ENCODE measurements around the gene HCAR2.
"Not testable (repeated sequence)": the region's sequence is repeated elsewhere in the genome, so short reads cannot be mapped to it uniquely, and the experiment has no call there.

HCAR2 gene

GRCh38 chr12:122686538-122686937 lies 16.6 kb downstream of the HCAR2 start:
- H3K4me3 ChIP-seq (ENCODE audit: low read length, poor library complexity, severe bottlenecking) = no peak overlapping the region
- H3K79me2 ChIP-seq (ENCODE audit: insufficient read depth, low read length) = no peaks in the 10 kb centered on the region
- no peaks in the 10 kb centered on the region for H3K9me3 ChIP-seq (ENCODE audit: insufficient read depth, low read depth, low read length)
- H3F3A ChIP-seq (ENCODE audit: low read depth) = no peaks in the 10 kb centered on the region
- no peaks in the 10 kb centered on the region for H3K36me3 ChIP-seq (ENCODE audit: insufficient read depth, low read length)
- TF ChIP-seq EZH2phosphoT487 (IDR thresholded peaks at IDR 0.05; ENCODE audit: borderline replicate concordance) = no peak
- TF ChIP-seq CTCF (conservative IDR thresholded peaks at IDR 0.05; ENCODE audit: low read length) = no peak
- H3K9me2 ChIP-seq (replicated peaks; ENCODE audit: low read depth, low read length) = no peaks in the 10 kb centered on the region
- no peaks in the 10 kb centered on the region for H3K27me3 ChIP-seq (ENCODE audit: insufficient read depth, low read length, poor library complexity, severe bottlenecking)
- no peaks in the 10 kb centered on the region for H3K4me1 ChIP-seq (ENCODE audit: insufficient read depth, low read length, poor library complexity, severe bottlenecking)
- no peak overlapping the region for H3K9ac ChIP-seq (ENCODE audit: low read depth, low read length, poor library complexity, severe bottlenecking)
- no peak overlapping the region for H3K4me2 ChIP-seq (ENCODE audit: low read depth, low read length, poor library complexity, severe bottlenecking)
- H4K20me1 ChIP-seq (ENCODE audit: insufficient read depth, low read length, poor library complexity, severe bottlenecking) = no peaks in the 10 kb centered on the region
- no peak overlapping the region for H2AFZ ChIP-seq (ENCODE audit: low read length)

GRCh38 chr12:122684297-122684813 lies 18.8 kb downstream of the HCAR2 start:
- H3K4me1 ChIP-seq (ENCODE audit: insufficient read depth, low read length, poor library complexity, severe bottlenecking) = no peaks in the 10 kb centered on the region
- no peak overlapping the region for H3K4me3 ChIP-seq (ENCODE audit: low read length, poor library complexity, severe bottlenecking)
- no peak overlapping the region for H2AFZ ChIP-seq (ENCODE audit: low read length)
- no peaks in the 10 kb centered on the region for H3K36me3 ChIP-seq (ENCODE audit: insufficient read depth, low read length)
- TF ChIP-seq CTCF (conservative IDR thresholded peaks at IDR 0.05; ENCODE audit: low read length) (no peak), EZH2phosphoT487 (IDR thresholded peaks at IDR 0.05; ENCODE audit: borderline replicate concordance) (no peak)
- H3F3A ChIP-seq (ENCODE audit: low read depth) = no peaks in the 10 kb centered on the region
- H3K4me2 ChIP-seq (ENCODE audit: low read depth, low read length, poor library complexity, severe bottlenecking) = no peak overlapping the region
- no peaks in the 10 kb centered on the region for H3K27me3 ChIP-seq (ENCODE audit: insufficient read depth, low read length, poor library complexity, severe bottlenecking)
- H4K20me1 ChIP-seq (ENCODE audit: insufficient read depth, low read length, poor library complexity, severe bottlenecking) = no peaks in the 10 kb centered on the region
- no peaks in the 10 kb centered on the region for H3K79me2 ChIP-seq (ENCODE audit: insufficient read depth, low read length)
- no peaks in the 10 kb centered on the region for H3K9me2 ChIP-seq (replicated peaks; ENCODE audit: low read depth, low read length)
- no peaks in the 10 kb centered on the region for H3K9me3 ChIP-seq (ENCODE audit: insufficient read depth, low read depth, low read length)
- H3K9ac ChIP-seq (ENCODE audit: low read depth, low read length, poor library complexity, severe bottlenecking) = no peak overlapping the region

GRCh38 chr12:122681814-122682213 lies 21.3 kb downstream of the HCAR2 start:
- no peak overlapping the region for H3K4me3 ChIP-seq (ENCODE audit: low read length, poor library complexity, severe bottlenecking)
- H3F3A ChIP-seq (ENCODE audit: low read depth) = no peaks in the 10 kb centered on the region
- H3K9ac ChIP-seq (ENCODE audit: low read depth, low read length, poor library complexity, severe bottlenecking) = no peak overlapping the region
- no peaks in the 10 kb centered on the region for H3K9me2 ChIP-seq (replicated peaks; ENCODE audit: low read depth, low read length)
- H2AFZ ChIP-seq (ENCODE audit: low read length) = no peak overlapping the region
- no peaks in the 10 kb centered on the region for H3K36me3 ChIP-seq (ENCODE audit: insufficient read depth, low read length)
- no peaks in the 10 kb centered on the region for H3K9me3 ChIP-seq (ENCODE audit: insufficient read depth, low read depth, low read length)
- no peaks in the 10 kb centered on the region for H3K79me2 ChIP-seq (ENCODE audit: insufficient read depth, low read length)
- no peaks in the 10 kb centered on the region for H3K4me1 ChIP-seq (ENCODE audit: insufficient read depth, low read length, poor library complexity, severe bottlenecking)
- no peak overlapping the region for H3K4me2 ChIP-seq (ENCODE audit: low read depth, low read length, poor library complexity, severe bottlenecking)
- H3K27me3 ChIP-seq (ENCODE audit: insufficient read depth, low read length, poor library complexity, severe bottlenecking) = no peaks in the 10 kb centered on the region
- no peak for TF ChIP-seq EZH2phosphoT487 (IDR thresholded peaks at IDR 0.05; ENCODE audit: borderline replicate concordance)
- TF ChIP-seq CTCF (conservative IDR thresholded peaks at IDR 0.05; ENCODE audit: low read length) = no peak
- H4K20me1 ChIP-seq (ENCODE audit: insufficient read depth, low read length, poor library complexity, severe bottlenecking) = no peaks in the 10 kb centered on the region

- not testable (repeated sequence) for H3K27me3 ChIP-seq (ENCODE audit: insufficient read depth, low read length, poor library complexity, severe bottlenecking); H3K79me2 ChIP-seq (ENCODE audit: insufficient read depth, low read length); H3K36me3 ChIP-seq (ENCODE audit: insufficient read depth, low read length); H3F3A ChIP-seq (ENCODE audit: low read depth); H3K9me3 ChIP-seq (ENCODE audit: insufficient read depth, low read depth, low read length); H4K20me1 ChIP-seq (ENCODE audit: insufficient read depth, low read length, poor library complexity, severe bottlenecking); H3K4me3 ChIP-seq (ENCODE audit: low read length, poor library complexity, severe bottlenecking); H3K4me1 ChIP-seq (ENCODE audit: insufficient read depth, low read length, poor library complexity, severe bottlenecking); H2AFZ ChIP-seq (ENCODE audit: low read length); H3K9ac ChIP-seq (ENCODE audit: low read depth, low read length, poor library complexity, severe bottlenecking); H3K4me2 ChIP-seq (ENCODE audit: low read depth, low read length, poor library complexity, severe bottlenecking); H3K9me2 ChIP-seq (replicated peaks; ENCODE audit: low read depth, low read length)
Measured at GRCh38 chr12:122680989-122681388, 22.2 kb downstream of the HCAR2 start.

- H3K9ac ChIP-seq (ENCODE audit: low read depth, low read length, poor library complexity, severe bottlenecking); H3F3A ChIP-seq (ENCODE audit: low read depth); H3K4me2 ChIP-seq (ENCODE audit: low read depth, low read length, poor library complexity, severe bottlenecking); H3K4me1 ChIP-seq (ENCODE audit: insufficient read depth, low read length, poor library complexity, severe bottlenecking); H2AFZ ChIP-seq (ENCODE audit: low read length); H3K9me3 ChIP-seq (ENCODE audit: insufficient read depth, low read depth, low read length); H3K4me3 ChIP-seq (ENCODE audit: low read length, poor library complexity, severe bottlenecking); H4K20me1 ChIP-seq (ENCODE audit: insufficient read depth, low read length, poor library complexity, severe bottlenecking); H3K9me2 ChIP-seq (replicated peaks; ENCODE audit: low read depth, low read length); H3K79me2 ChIP-seq (ENCODE audit: insufficient read depth, low read length); H3K36me3 ChIP-seq (ENCODE audit: insufficient read depth, low read length); H3K27me3 ChIP-seq (ENCODE audit: insufficient read depth, low read length, poor library complexity, severe bottlenecking): not testable (repeated sequence)
Measured at GRCh38 chr12:122676781-122677180, 26.4 kb downstream of the HCAR2 start.

All from Loucy (cell line).